NK-92 (cell line): ENCODE results near the gene ARHGEF38.

Experiments used
- DNase-seq: peaks from one replicate; lab custom pipeline; 2025; ENCODE audit not compliant: unreplicated experiment; lab: John Stamatoyannopoulos, UW

Gene ARHGEF38

DNA sequence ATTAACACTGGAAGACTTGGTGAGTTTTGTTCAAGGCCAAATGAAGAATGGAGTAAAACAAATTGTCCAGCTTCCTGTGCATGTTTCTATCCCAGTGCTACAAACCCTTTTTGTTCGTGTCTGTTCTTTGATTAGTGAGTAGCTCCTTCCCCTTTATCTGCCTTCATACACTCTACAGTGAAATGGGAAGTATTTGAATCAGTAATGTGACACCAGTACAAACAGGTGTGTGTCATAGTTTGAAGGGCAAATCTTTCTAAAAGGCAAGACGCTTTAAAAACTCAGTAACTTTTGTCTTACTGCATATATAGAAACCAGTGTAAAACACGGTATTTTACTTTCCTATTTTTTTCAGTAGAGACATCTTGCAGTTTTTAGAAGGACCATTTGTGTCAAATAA lies 5.9 kb downstream of the ARHGEF38 start:
- DNase-seq, result no peak

DNA sequence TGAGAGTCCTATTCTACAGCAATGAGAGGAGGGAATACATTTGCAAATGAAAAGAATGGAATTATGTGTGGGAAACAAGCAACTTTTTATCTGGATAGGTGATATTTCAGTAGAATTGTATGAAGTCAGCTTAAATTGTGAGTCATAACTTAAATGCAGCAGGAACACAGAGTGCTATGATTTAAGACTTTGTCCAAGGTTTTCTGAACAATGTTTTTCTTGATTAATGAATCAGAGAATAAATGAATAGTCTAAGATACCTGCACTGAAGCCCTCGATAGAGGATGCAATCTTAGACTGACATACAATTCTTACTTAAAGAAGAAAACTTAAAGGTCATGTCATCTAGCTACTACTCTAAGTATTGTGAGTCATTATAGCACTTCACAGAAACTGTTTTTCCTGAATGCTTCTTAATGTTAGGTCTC lies 8.0 kb downstream of the ARHGEF38 start:
- DNase-seq, result no peak

DNA sequence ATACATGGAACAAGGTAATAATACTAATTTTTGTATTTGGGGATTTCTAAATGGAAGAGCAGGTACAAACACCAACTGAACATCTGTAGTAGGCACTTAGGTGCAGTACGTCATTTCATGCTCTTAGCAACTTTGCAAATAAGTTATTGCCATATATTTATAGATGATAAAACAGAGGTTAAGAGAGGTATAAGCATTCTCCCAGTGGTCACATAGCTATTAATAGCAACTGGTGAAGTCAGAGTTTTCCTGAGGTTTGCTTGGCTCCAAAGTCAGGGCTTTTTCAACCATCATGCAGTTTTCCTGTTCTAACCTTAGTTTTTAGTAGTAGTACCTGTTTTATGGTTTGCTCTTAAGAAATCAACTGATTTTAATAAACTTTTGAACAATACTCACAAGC lies 10.9 kb downstream of the ARHGEF38 start:
- DNase-seq, result no peak

DNA sequence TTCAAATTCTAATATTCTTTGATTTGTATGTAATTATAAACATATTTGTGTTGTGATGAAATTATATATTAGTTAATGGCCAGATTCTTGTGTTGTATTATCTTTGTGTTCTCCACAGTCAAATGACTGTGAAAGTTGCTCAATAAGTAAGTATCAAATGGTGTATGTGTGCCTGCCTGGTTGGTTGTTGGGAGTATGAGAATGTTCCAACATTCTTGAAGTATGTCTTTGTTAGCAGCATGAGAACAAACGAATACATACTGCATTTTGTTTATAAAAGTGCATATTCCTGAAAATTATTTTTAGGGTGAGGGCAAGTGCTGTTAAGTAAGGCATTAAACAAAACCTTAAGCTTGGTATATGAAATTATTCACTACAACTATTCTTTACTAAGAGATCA lies 16.2 kb downstream of the ARHGEF38 start:
- no peak for DNase-seq

DNA sequence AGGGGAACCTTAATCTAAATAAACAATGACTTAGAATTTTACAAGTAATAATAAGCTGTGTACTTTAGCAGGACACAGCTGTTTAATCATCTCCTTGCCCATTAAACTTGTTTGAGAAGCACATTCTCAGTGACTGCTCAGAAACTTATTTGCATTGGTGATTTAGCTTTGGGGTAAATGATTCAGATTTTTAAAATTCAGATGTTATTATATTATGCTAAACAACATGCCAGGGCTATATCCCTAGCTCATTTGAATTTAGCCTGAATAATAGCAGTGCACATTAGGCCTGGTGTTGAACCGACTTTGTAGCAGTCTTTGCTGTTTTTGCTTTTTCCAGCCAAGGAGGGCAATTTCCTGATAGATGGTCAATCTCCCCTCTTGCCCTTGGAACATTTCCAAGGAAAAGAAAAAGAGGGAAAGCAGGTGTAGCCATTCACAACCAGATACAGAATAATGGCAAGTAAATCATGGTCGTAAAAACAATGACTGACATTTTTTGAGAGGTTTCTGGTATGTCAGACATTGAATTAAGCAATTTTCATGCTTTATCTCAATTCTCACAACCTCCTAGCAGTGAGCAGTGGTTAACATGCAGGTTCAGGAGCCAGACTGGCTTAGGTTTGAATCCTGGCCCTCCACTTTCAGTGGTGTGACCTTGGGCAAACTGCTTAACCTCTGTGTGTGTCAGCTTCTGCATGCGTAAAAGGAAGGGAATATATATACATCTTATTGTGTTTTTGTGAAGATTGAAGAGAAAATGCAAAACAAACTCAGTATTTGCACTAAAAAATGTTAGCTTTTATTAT lies 16.8 kb downstream of the ARHGEF38 start:
- no peak for DNase-seq

DNA sequence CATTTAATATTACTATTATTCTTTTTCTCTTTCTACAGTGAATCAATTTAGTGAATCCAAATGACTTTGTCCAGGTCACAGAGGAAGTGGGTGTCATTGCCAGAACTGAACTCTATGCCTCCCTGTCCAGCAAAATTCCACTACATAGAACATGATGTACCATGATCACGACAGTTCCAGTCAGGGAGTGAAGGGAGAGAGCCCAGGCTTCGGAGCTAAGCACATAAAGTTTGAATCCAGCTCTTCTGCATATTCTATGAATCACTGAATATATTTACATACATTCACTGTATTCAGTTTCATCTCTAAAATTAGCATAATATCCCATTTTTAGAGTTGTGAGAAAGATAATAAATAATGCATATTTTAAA lies 17.4 kb downstream of the ARHGEF38 start:
- DNase-seq, result no peak

DNA sequence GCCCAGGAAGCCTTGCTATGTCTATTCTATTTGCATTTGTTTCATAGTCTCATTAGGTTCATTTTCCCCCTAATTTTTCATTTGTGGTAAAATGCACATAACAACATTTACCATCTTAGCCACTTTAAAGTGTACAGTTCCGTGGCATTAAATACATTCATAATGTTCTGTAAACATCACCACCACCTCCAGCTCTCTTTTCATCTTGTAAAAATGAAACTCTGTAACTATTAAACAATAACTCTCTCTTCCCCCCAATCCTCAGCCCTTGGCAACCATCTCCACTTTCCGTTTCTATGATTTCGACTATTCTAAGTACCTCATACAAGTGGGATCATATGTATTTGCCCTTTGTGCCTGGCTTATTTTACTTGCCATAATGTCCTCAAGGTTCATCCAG lies 19.9 kb downstream of the ARHGEF38 start:
- no peak for DNase-seq

DNA sequence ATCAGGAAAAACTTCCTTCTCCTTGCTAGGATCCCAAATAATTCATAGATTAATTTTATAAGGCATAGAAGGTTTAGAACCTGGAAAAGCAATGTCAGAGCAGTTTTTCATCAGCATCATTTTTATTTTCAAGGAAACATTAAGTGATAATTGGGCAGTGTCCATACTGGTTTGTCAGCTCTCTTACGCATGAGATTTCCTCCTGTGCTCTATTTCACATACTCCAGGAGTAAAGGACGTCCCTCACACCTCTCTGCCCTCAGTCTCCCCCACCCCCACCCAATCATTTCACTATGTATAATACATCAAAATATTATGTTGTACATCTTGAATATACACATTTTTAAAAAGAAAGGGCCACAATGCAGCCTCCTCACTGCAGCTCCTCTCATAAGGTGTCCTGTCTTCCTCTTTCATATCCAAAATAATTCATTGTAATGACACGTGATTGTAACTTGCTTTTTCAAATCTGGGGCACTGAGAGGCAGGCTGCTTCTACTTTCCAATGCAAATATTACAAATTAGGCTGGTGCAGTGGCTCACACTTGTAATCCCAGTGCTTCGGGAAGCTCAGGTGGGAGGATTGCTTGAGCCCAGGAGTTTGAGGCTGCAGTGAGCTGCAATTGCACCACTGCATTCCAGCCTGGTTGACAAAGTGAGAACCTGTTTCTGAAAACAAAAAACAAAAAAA lies 34.4 kb downstream of the ARHGEF38 start:
- DNase-seq, result no peak

DNA sequence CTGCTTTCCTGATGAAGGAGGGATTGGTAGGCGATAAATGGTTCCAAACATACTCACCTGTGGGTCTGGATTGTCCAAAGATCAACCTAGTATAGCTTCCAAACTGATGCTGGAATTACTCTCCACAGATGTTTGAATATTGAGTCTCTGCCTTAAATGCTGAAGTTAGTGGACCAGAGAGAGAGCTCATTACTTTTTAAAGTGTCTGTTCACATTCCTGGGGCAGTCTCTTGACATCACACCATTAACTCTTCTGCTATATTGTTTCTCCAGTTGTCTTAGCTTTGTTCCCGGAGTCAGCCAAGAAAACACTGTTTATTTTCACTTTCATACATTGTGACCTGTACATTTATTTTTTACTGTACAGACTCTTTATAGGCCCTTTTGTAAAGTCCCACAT lies 35.4 kb downstream of the ARHGEF38 start:
- DNase-seq, result no peak

DNA sequence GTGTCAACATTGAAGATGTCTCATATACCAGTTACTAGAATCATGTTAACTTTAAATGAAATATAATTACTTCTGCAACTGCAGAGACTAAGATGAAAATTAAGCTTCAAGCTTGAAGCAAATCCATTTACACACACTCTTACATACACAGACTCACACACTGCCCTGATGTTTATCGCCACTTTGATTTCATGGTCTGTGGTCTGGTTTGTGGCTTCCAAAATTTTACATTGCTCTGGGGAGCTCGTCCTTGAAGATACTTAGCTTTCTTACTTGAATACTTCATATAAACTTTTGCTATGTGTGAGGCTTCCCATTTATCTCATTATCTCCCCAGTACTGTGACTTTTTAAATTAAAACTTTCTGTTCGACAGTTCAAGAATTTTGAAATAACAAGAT lies 35.8 kb downstream of the ARHGEF38 start:
- DNase-seq, result no peak

DNA sequence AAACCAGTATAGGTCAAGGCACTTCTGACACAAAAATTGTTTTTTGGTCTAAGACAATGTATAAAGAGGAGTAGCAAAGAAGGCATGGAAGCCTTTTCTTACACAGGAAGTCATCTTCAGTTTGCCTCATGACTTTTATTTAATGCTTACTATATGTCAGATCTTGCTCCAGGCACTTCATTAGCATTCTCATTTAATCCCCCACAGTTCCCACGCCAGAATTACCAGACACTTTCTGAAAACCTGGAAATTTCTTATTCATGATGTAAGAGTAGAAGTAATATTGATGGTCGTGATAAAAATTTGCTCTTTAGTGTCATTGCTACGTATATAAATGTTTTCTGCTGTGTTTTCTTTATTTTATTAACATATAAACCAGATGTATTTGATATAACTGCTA lies 39.2 kb downstream of the ARHGEF38 start:
- no peak for DNase-seq

DNA sequence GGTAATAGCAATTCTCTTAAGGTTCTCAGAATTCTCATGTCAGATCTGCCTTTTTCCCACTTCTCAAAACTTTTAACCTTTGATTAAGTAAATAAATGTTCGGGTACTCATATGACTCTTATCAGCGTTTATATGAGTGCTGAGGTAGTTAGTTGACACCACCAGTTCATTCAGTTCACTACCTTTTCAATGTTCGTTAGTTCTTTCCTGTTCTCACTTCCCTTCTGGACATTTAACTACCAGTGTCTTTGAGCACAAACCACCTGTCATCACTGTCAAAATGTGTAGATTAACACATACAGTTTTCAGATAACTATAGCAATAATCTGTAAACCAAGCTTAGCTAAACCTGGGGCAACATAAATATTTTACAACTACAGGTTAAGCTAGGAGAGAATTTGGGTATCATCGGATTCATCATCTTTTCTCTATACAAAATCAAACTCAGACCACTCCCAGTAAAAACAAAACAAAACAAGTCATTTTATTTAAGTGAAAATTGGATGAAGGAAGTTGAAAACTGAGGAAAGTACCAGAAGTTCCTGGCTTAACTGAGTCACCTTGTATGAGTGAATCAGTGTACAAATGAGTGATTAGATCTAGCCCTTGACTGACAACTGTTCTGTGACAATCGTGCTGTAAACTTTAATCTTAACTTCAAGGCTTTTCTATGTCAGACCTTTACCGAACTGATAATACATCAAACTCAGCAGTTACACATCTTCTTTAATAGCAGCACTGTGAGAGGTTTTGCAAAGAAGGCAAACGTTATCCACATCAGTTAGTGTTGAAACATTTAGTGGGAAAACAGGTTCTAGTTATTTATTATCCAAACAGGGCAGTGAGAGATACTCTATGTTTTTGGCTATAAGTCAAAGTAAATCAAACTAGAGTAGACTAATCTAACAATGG lies 41.9 kb downstream of the ARHGEF38 start:
- no peak for DNase-seq

DNA sequence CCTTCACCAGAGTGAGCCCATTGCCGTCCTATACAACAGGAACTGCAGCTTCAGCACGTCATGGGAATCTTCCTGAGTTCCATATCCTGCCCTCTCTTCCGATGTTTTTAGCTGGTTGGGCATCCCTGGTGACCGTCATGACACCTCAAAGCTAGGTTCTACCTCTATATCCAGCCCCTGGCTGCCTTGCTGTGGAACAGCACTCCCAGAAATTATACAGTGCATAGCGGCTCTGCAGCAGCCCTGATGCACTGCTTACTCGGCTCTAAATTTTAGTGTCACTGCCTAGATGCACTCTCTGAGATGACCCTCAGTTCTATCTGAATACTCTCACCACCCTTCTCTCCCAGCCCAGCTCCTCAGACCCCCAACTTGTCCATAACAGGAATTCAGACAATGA lies 44.3 kb downstream of the ARHGEF38 start:
- DNase-seq, result no peak

DNA sequence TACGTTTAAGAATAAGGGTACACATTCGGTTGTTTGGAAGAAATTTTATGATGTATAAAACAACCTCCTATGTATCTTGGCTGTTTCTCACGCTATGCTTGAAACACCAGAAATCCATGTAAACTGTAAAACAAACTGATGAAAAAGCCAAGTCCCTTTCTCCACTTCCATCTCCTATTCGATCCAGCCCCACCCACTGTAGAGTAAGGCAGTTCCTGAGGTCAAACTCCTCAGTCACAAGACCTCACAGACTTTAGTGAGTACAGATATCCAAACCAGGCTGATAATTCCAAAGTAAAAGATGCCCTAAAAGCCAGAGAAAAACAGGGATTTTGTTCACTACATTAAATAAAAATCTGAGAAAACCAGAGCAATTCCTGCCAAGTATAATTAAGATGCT lies 45.6 kb downstream of the ARHGEF38 start:
- DNase-seq, result no peak

DNA sequence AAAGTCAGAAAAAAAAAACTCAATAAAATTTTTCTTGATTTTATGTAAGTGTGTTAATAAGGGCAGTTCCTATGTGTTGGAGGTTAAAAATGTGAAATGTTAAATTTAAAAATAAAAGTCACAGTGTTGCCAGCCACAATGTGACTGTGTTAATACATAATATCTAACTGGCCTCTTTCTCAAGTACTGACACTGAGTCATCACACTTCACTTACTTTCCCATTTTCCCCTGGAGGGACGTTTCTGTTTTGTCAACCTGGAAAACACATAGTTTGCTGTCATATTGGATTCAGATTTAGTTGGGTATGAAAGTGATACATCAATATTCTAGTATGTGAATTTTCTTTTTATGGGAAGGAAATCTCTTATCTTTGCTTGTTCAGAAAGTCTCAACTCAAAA lies 46.4 kb downstream of the ARHGEF38 start:
- DNase-seq, result no peak

DNA sequence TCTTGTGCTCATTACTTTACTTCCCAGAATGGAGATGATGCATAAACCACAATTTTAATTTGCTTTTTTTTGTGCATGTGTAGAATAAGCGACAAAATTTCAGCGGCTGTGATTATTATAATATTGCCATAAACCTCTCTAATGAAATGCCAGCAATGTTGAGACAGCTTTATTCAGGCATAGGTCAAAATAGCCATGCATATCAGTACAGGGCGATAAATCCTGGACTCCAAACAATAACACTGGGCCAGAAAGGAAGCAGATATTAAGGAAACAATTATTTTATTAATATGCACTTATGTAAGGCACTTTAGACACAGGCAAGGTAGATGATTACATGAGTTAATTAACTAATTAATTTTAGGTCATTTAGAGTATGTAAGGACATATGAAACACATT lies 47.1 kb downstream of the ARHGEF38 start:
- no peak for DNase-seq

DNA sequence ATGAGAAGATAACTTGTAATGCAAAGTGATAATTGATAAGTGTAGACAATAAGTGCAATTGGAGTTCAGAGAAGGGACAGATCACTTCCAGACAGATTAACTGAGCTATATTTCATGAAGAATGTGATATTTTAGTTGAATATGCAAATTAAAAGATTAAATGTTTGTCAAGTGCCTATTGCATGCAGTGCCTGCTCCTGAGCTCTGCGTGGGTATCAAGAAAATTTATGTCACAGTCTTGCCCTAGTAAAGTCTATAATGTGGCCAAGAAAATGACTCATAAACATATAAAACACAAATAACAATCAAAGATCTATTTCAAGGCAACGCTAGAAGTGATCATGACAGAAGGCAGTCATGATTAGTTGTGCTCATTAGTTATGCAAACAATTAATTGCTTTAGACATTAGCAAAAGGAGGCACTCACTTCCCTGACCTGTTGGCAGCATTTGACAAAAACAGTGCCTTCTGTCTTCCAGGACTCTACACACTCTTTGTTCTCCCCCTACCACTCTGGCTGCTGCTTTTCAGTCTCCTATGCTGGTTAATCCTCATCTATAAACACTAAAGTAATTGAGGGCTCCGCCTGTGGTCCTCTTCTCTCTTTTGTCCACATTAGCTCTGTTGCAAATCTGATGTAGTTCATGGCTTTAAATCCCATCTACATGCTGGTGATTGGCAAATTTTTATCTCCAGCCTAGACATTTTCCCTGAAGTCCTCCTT lies 47.7 kb downstream of the ARHGEF38 start:
- no peak for DNase-seq

DNA sequence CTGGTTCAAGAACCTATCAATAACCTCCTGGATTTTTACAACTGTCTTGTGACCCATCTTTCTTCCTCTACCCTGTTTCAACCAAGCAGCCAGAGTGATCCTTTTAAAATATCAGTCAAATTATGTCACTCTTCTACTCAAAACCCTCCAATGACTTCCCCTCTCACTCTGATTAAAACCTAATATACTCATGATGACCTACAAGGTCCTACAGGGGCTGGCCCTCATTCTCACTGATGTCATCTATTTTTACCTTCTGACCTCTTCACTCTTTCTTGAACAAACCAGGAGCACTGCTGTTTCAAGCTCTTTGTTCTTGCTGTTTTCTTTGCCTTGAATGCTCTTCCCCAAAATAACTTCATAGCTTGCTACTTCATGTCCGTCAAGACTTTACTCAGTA lies 48.5 kb downstream of the ARHGEF38 start:
- no peak for DNase-seq

DNA sequence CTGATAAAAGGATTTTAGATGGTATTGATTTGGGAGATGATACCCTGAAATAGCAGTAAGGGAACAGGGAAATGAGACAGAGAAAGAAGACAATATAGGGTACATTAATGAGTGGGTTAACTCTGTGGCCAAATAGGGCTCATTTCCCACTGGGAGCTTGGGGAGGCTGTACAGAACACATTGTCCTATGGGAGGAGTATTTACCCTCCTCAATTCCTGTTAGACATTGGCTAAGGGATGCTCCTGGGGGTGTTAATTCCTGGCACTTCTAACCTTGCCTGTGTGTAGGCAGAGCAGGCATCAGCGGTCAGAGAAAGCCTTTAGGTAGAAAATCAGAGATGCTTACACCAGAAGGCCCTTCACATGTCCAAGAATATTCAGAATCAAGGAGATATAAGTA lies 49.0 kb downstream of the ARHGEF38 start:
- DNase-seq, result no peak

DNA sequence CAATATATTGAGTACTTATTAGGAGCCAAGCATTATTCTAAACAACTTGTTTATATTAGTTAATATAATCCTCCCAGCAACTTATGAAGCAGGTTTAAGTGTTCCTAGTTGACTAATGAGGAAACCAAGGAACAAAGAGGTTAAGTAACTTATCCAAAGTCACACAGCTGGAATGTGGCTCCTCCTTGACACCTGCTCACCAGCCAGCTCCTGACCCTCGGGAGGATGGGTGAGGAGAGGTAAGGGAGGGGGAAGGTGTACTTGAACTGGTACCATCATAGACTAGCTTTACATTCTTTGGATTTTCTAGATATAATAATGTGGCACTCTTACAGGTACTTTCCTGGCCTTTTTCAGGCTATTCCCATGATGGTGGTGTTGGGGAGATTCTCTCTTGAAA lies 50.7 kb downstream of the ARHGEF38 start:
- no peak for DNase-seq

DNA sequence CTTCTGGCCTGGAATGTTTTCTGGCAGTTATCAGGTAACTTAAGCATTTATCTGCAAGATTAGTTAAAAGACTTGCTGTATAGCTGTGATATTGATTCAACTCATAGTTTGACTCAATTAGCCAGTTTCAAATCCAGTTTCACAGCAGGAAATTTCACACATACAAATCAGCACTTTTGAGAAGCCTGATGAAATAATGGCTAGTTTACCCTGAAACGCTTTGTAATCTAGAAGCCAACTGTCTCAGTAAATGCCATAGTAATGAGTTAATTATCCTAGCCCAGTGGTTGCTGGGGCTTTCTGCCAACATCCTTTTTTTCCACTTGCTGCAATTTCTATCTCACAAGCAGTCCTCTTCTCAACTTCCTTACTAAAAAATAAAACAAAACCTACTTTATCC lies 53.1 kb downstream of the ARHGEF38 start:
- DNase-seq, result no peak
